WERI-Rb-1 (cell line): Measurements from ENCODE around the gene REP15.
"Not testable (repeated sequence)": the region's sequence is repeated elsewhere in the genome, so short reads cannot be mapped to it uniquely, and the experiment has no call there.

Experiments used
- DNase-seq: peaks from one replicate; pipeline ENCODE4 v3.0.0-alpha.2; 2020
- H3K27ac ChIP-seq: fragments of 250-450 bp; sonication (Bioruptor Pico); 2 replicates; pipeline ENCODE4 v1.5.1; 2020; ENCODE audit warnings: mild to moderate bottlenecking, moderate library complexity
- H3K27me3 ChIP-seq: fragments of 250-450 bp; sonication (Bioruptor Pico); 2 replicates; pipeline ENCODE4 v1.5.1; 2021; ENCODE audit warnings: mild to moderate bottlenecking, low read depth, moderate library complexity; ENCODE audit not compliant: insufficient read depth, severe bottlenecking
- H3K36me3 ChIP-seq: fragments of 250-450 bp; sonication (Bioruptor Pico); 2 replicates; pipeline ENCODE4 v1.5.1; 2020; ENCODE audit warnings: mild to moderate bottlenecking, moderate library complexity
- H3K4me3 ChIP-seq: 2 replicates; pipeline ENCODE4 v1.5.1; 2011; ENCODE audit warnings: low read depth, mild to moderate bottlenecking, control low read depth, low read length
- H3K9me3 ChIP-seq: fragments of 250-450 bp; sonication (Bioruptor Pico); 2 replicates; pipeline ENCODE4 v1.5.1; 2021; ENCODE audit warnings: mild to moderate bottlenecking, moderate library complexity; ENCODE audit not compliant: severe bottlenecking
- CTCF ChIP-seq: IDR thresholded peaks from 2 replicates; pipeline ENCODE4 v1.5.1; 2011; ENCODE audit warnings: low read depth, mild to moderate bottlenecking, control low read depth, inconsistent platforms, low read length

Gene REP15

GRCh38 chr12:27732281-27732680 is 36.0 kb downstream of the REP15 start:
- peaks cover 11% of the 10 kb centered on the region for H3K36me3 ChIP-seq

GRCh38 chr12:27733052-27733656 is 36.9 kb downstream of the REP15 start:
- DNase-seq = no peak
- Histone ChIP-seq H3K9me3 (no peaks in the 10 kb centered on the region), H3K36me3 (peaks cover 12% of the 10 kb centered on the region)

More at GRCh38 chr12:27732281-27732680, 36.0 kb downstream of the REP15 start:
- Histone ChIP-seq H3K4me3 (no peak overlapping the region), H3K27ac (no peak overlapping the region), H3K9me3 (no peaks in the 10 kb centered on the region), H3K27me3 (no peaks in the 10 kb centered on the region)
- 0 out of 2 replicates have a peak, but pooled peaks have one; percentile 7 for TF ChIP-seq CTCF
- no peak for DNase-seq

GRCh38 chr12:27733791-27734190 is 37.5 kb downstream of the REP15 start:
- Histone ChIP-seq H3K36me3 (peaks cover 12% of the 10 kb centered on the region), H3K4me3 (no peak overlapping the region), H3K27me3 (no peaks in the 10 kb centered on the region), H3K9me3 (no peaks in the 10 kb centered on the region), H3K27ac (no peak overlapping the region)
- no peak for DNase-seq
- no peak for TF ChIP-seq CTCF

More at GRCh38 chr12:27733052-27733656, 36.9 kb downstream of the REP15 start:
- H3K27ac ChIP-seq = no peak overlapping the region
- peak; percentile 66 for TF ChIP-seq CTCF
- H3K4me3 ChIP-seq = no peak overlapping the region
- no peaks in the 10 kb centered on the region for H3K27me3 ChIP-seq

DNA sequence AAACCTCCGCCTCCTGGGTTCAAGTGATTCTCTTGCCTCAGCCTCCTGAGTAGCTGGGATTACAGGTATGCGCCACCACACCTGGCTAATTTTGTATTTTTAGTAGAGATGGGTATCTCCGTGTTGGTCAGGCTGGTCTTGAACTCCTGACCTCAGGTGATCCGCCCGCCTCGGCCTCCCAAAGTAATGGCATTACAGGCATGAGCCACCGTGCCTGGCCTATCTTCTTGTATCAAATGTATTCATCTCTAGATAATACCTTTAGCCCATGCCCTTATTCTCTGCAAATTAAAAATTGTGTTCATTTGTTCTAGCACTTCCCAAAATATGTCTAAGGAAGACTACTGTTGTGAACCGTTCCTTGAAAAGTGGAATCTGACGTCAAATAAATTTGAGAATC is 38.1 kb downstream of the REP15 start:
- DNase-seq, H3K9me3 ChIP-seq, H3K27ac ChIP-seq, H3K4me3 ChIP-seq, H3K27me3 ChIP-seq: not testable (repeated sequence)
- H3K36me3 ChIP-seq = peaks cover 17% of the 10 kb centered on the region

GRCh38 chr12:27743601-27744000 is 47.4 kb downstream of the REP15 start:
- no peak for DNase-seq
- no peak for TF ChIP-seq CTCF
- Histone ChIP-seq H3K4me3 (no peak overlapping the region), H3K27ac (no peak overlapping the region), H3K9me3 (no peaks in the 10 kb centered on the region), H3K36me3 (peaks cover 14% of the 10 kb centered on the region), H3K27me3 (no peaks in the 10 kb centered on the region)

- not testable (repeated sequence) for H3K27ac ChIP-seq, H3K27me3 ChIP-seq, H3K36me3 ChIP-seq, H3K9me3 ChIP-seq, DNase-seq, H3K4me3 ChIP-seq
Observed at GRCh38 chr12:27745734-27746133, 49.5 kb downstream of the REP15 start.
